ENCODE measurements around the gene SGF29.
"Not testable (repeated sequence)": the region's sequence is repeated elsewhere in the genome, so short reads cannot be mapped to it uniquely, and the experiment has no call there.

Gene SGF29

GRCh38 chr16:28612359-28613280 lies 58.9 kb downstream of the SGF29 start:
- H3K4me3 ChIP-seq (ENCODE audit: low read length in 2 of 2); H3K36me3 ChIP-seq (ENCODE audit: control insufficient read depth in 2 of 2, insufficient read depth in 2 of 2, low read length in 2 of 2); H3K27me3 ChIP-seq (ENCODE audit: control insufficient read depth in 2 of 2, insufficient read depth in 2 of 2, low read length in 2 of 2); H3K27ac ChIP-seq (ENCODE audit: low read depth in 2 of 2, low read length in 2 of 2); H3K9ac ChIP-seq (ENCODE audit: low read depth in 1 of 2, low read length in 2 of 2); H3K9me3 ChIP-seq (ENCODE audit: control insufficient read depth in 2 of 2, low read length in 2 of 2): not testable (repeated sequence)
- H3K4me1 ChIP-seq (ENCODE audit: control insufficient read depth in 2 of 2, insufficient read depth in 2 of 2, low read length in 2 of 2), result peaks cover 8 to 14% of the 10 kb centered on the region in 2 donors

DNA sequence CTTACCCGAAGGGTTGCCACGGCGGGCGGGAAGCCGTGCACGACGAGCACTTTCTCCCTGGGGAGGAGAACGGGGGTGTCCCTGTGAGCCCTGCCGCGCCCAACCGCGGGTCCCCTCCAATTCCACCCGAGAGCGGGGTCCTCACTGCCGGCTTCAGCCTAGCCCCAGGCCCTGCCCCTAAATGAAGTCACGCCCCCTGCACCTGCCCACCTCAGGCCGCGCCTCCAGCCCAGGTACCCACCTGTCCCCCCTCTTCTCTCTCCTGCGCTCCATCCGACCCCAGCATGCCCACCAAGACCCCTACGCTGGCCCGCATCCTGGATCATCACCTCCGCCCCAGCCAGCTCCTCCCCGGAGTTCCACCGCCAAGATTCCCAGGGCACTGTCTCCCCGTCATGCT lies 60.2 kb downstream of the SGF29 start:
- not testable (repeated sequence) for H3K9ac ChIP-seq (ENCODE audit: low read depth in 1 of 2, low read length in 2 of 2); H3K27ac ChIP-seq (ENCODE audit: low read depth in 2 of 2, low read length in 2 of 2); H3K36me3 ChIP-seq (ENCODE audit: control insufficient read depth in 2 of 2, insufficient read depth in 2 of 2, low read length in 2 of 2); H3K27me3 ChIP-seq (ENCODE audit: control insufficient read depth in 2 of 2, insufficient read depth in 2 of 2, low read length in 2 of 2); H3K4me3 ChIP-seq (ENCODE audit: low read length in 2 of 2); H3K9me3 ChIP-seq (ENCODE audit: control insufficient read depth in 2 of 2, low read length in 2 of 2)
- peaks cover 8 to 14% of the 10 kb centered on the region in 2 donors for H3K4me1 ChIP-seq (ENCODE audit: control insufficient read depth in 2 of 2, insufficient read depth in 2 of 2, low read length in 2 of 2)

DNA sequence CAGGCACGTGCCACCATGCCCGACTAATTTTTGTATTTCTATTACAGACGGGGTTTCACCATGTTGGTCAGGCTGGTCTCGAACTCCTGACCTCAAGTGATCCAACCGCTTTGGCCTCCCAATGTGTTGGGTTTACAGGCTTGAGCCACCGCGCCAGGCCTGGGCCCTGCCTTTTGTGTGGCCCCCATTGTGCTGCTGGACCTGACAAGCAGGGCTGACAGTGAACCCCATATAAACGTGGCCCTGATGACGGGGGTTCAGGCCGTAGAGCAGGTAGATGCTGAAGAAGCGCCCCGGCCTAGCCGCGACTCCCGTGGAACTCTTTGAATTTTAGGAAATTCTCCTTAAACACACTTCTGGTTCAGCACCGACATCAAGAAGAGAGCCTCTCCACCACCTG lies 60.8 kb downstream of the SGF29 start:
- not testable (repeated sequence) for H3K36me3 ChIP-seq (ENCODE audit: control insufficient read depth in 2 of 2, insufficient read depth in 2 of 2, low read length in 2 of 2); H3K9ac ChIP-seq (ENCODE audit: low read depth in 1 of 2, low read length in 2 of 2); H3K4me3 ChIP-seq (ENCODE audit: low read length in 2 of 2); H3K27me3 ChIP-seq (ENCODE audit: control insufficient read depth in 2 of 2, insufficient read depth in 2 of 2, low read length in 2 of 2); H3K27ac ChIP-seq (ENCODE audit: low read depth in 2 of 2, low read length in 2 of 2); H3K9me3 ChIP-seq (ENCODE audit: control insufficient read depth in 2 of 2, low read length in 2 of 2)
- peaks cover 8 to 11% of the 10 kb centered on the region in 2 donors for H3K4me1 ChIP-seq (ENCODE audit: control insufficient read depth in 2 of 2, insufficient read depth in 2 of 2, low read length in 2 of 2)

- not testable (repeated sequence) for H3K27ac ChIP-seq (ENCODE audit: low read depth in 2 of 2, low read length in 2 of 2); H3K9me3 ChIP-seq (ENCODE audit: control insufficient read depth in 2 of 2, low read length in 2 of 2); H3K4me1 ChIP-seq (ENCODE audit: control insufficient read depth in 2 of 2, insufficient read depth in 2 of 2, low read length in 2 of 2); H3K27me3 ChIP-seq (ENCODE audit: control insufficient read depth in 2 of 2, insufficient read depth in 2 of 2, low read length in 2 of 2); H3K36me3 ChIP-seq (ENCODE audit: control insufficient read depth in 2 of 2, insufficient read depth in 2 of 2, low read length in 2 of 2); H3K9ac ChIP-seq (ENCODE audit: low read depth in 1 of 2, low read length in 2 of 2); H3K4me3 ChIP-seq (ENCODE audit: low read length in 2 of 2)
Measured at GRCh38 chr16:28615486-28616223, 61.9 kb downstream of the SGF29 start.

GRCh38 chr16:28616224-28616577 lies 62.5 kb downstream of the SGF29 start:
- not testable (repeated sequence) for H3K27ac ChIP-seq (ENCODE audit: low read depth in 2 of 2, low read length in 2 of 2); H3K4me3 ChIP-seq (ENCODE audit: low read length in 2 of 2); H3K4me1 ChIP-seq (ENCODE audit: control insufficient read depth in 2 of 2, insufficient read depth in 2 of 2, low read length in 2 of 2); H3K9me3 ChIP-seq (ENCODE audit: control insufficient read depth in 2 of 2, low read length in 2 of 2); H3K27me3 ChIP-seq (ENCODE audit: control insufficient read depth in 2 of 2, insufficient read depth in 2 of 2, low read length in 2 of 2); H3K36me3 ChIP-seq (ENCODE audit: control insufficient read depth in 2 of 2, insufficient read depth in 2 of 2, low read length in 2 of 2); H3K9ac ChIP-seq (ENCODE audit: low read depth in 1 of 2, low read length in 2 of 2)

- Histone ChIP-seq H3K9ac (ENCODE audit: low read depth in 1 of 2, low read length in 2 of 2) (no peak overlapping the region), H3K9me3 (ENCODE audit: control insufficient read depth in 2 of 2, low read length in 2 of 2) (no peaks in the 10 kb centered on the region), H3K4me3 (ENCODE audit: low read length in 2 of 2) (no peak overlapping the region), H3K27ac (ENCODE audit: low read depth in 2 of 2, low read length in 2 of 2) (no peak overlapping the region), H3K36me3 (ENCODE audit: control insufficient read depth in 2 of 2, insufficient read depth in 2 of 2, low read length in 2 of 2) (no peaks in the 10 kb centered on the region), H3K27me3 (ENCODE audit: control insufficient read depth in 2 of 2, insufficient read depth in 2 of 2, low read length in 2 of 2) (no peaks in the 10 kb centered on the region), H3K4me1 (ENCODE audit: control insufficient read depth in 2 of 2, insufficient read depth in 2 of 2, low read length in 2 of 2) (peaks cover 0 to 2% of the 10 kb centered on the region in 2 donors)
Measured at GRCh38 chr16:28616636-28617035, 62.9 kb downstream of the SGF29 start.

DNA sequence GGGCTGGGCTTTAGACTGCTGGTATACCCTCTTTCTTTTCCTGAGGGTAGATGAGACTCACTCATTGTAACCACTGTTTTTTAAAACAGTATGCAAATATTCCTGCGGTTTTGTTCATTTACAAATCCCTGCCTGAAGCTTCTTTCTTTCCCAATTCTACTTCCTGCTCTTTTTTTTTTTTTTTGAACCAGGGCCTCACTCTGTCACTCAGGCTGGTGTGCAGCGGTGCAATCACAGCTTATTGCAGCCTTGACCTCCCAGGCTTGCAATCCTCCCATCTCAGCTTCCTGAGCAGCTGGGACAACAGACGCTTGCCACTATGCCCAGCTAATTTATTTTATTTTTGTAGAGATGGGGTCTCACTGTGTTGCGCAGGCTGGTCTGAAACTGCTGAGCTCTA lies 64.2 kb downstream of the SGF29 start:
- no peak overlapping the region for H3K27ac ChIP-seq (ENCODE audit: low read depth in 2 of 2, low read length in 2 of 2)
- H3K27me3 ChIP-seq (ENCODE audit: control insufficient read depth in 2 of 2, insufficient read depth in 2 of 2, low read length in 2 of 2), result no peaks in the 10 kb centered on the region
- no peak overlapping the region for H3K9ac ChIP-seq (ENCODE audit: low read depth in 1 of 2, low read length in 2 of 2)
- H3K4me3 ChIP-seq (ENCODE audit: low read length in 2 of 2), result no peak overlapping the region
- H3K36me3 ChIP-seq (ENCODE audit: control insufficient read depth in 2 of 2, insufficient read depth in 2 of 2, low read length in 2 of 2), result no peaks in the 10 kb centered on the region
- H3K4me1 ChIP-seq (ENCODE audit: control insufficient read depth in 2 of 2, insufficient read depth in 2 of 2, low read length in 2 of 2), result peaks cover 0 to 2% of the 10 kb centered on the region in 2 donors
- no peaks in the 10 kb centered on the region for H3K9me3 ChIP-seq (ENCODE audit: control insufficient read depth in 2 of 2, low read length in 2 of 2)

DNA sequence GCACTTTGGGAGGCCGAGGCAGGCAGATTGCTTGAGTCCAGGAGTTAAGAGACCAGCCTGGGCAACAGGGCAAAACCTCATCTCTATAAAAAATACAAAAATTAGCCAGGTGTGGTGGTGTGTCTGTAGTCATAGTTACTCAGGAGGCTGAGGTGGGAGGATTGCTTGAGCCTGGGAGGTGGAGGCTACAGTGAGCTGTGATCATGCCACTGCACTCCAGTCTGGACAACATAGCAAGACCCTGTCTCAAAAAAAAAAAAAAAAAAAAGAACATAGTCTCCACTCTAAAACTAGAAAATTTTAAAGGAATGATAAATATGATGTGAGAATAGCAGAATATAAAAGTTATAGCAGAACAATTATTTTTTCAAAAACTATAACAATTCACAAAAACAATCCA lies 66.6 kb downstream of the SGF29 start:
- H3K36me3 ChIP-seq (ENCODE audit: control insufficient read depth in 2 of 2, insufficient read depth in 2 of 2, low read length in 2 of 2); H3K27me3 ChIP-seq (ENCODE audit: control insufficient read depth in 2 of 2, insufficient read depth in 2 of 2, low read length in 2 of 2); H3K9me3 ChIP-seq (ENCODE audit: control insufficient read depth in 2 of 2, low read length in 2 of 2); H3K4me3 ChIP-seq (ENCODE audit: low read length in 2 of 2); H3K4me1 ChIP-seq (ENCODE audit: control insufficient read depth in 2 of 2, insufficient read depth in 2 of 2, low read length in 2 of 2); H3K27ac ChIP-seq (ENCODE audit: low read depth in 2 of 2, low read length in 2 of 2); H3K9ac ChIP-seq (ENCODE audit: low read depth in 1 of 2, low read length in 2 of 2): not testable (repeated sequence)

DNA sequence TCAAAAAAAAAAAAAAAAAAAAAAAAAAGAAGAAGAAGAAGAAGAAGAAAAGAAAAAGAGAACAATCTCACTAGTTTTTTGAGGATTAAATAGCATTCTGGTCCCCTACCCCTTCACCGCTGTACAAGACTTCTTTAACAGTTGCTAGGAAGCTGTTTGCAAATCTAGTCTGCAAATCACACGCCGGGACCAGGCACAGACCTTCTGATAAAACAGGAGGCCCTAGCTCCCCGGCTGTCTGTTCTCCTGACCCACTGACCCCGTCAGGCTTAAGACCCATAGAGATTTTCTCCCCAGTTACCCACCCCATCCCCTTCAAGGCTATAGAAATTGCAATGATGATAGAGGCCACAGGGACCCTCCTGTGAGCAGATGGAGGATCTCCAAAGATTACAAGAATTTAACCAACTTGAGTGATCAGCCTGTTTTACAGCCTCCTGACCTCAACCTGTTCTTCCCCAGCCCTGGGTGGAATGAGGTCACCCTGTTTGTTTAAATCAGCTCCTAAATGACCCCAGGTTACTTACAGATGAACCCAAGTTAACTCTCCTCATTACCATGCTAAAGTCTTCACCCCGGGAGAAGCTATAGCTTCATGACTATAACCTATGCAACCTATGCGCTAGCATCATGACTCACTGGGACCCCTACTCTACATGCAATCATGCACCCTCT lies 67.9 kb downstream of the SGF29 start:
- Histone ChIP-seq H3K27ac (ENCODE audit: low read depth in 2 of 2, low read length in 2 of 2) (no peak overlapping the region), H3K9me3 (ENCODE audit: control insufficient read depth in 2 of 2, low read length in 2 of 2) (no peaks in the 10 kb centered on the region), H3K36me3 (ENCODE audit: control insufficient read depth in 2 of 2, insufficient read depth in 2 of 2, low read length in 2 of 2) (no peaks in the 10 kb centered on the region), H3K4me3 (ENCODE audit: low read length in 2 of 2) (no peak overlapping the region), H3K4me1 (ENCODE audit: control insufficient read depth in 2 of 2, insufficient read depth in 2 of 2, low read length in 2 of 2) (peaks cover 2% of the 10 kb centered on the region in 2 donors), H3K27me3 (ENCODE audit: control insufficient read depth in 2 of 2, insufficient read depth in 2 of 2, low read length in 2 of 2) (no peaks in the 10 kb centered on the region), H3K9ac (ENCODE audit: low read depth in 1 of 2, low read length in 2 of 2) (no peak overlapping the region)

- Histone ChIP-seq H3K4me3 (ENCODE audit: low read length in 2 of 2) (peak overlapping the region; percentile 60 to 76), H3K9ac (ENCODE audit: low read depth in 1 of 2, low read length in 2 of 2) (peak overlapping the region in 1 of 2 donors; percentile 61)
- H3K36me3 ChIP-seq (ENCODE audit: control insufficient read depth in 2 of 2, insufficient read depth in 2 of 2, low read length in 2 of 2); H3K9me3 ChIP-seq (ENCODE audit: control insufficient read depth in 2 of 2, low read length in 2 of 2); H3K27me3 ChIP-seq (ENCODE audit: control insufficient read depth in 2 of 2, insufficient read depth in 2 of 2, low read length in 2 of 2); H3K4me1 ChIP-seq (ENCODE audit: control insufficient read depth in 2 of 2, insufficient read depth in 2 of 2, low read length in 2 of 2); H3K27ac ChIP-seq (ENCODE audit: low read depth in 2 of 2, low read length in 2 of 2): not testable (repeated sequence)
Measured at GRCh38 chr16:28622532-28623171, 68.9 kb downstream of the SGF29 start.

Measured in mucosa of rectum (tissue), 2 donors.